Naive B cell (primary cell): ENCODE measurements around the gene KIRREL3. TPM values are rescaled to one million over a fixed set of nuclear protein-coding genes. Genes with fewer than 3 reads are reported as not detected.

ENCODE experiments used
- ATAC-seq, 2 donors: fragments of 150-1000 bp; cut with Tn5 transposase; 2 replicates each; pipeline ENCODE4 v1.10.0; 2021; ENCODE audit warnings: low read depth in 2 of 2, mild to moderate bottlenecking in 2 of 2, moderate library complexity in 2 of 2
- DNase-seq: peaks from one replicate; pipeline ENCODE4 v3.0.0; 2022
- H3K27ac Mint-ChIP-seq, 6 donors: one replicate each; pipeline ENCODE4 v1.8.0; 2020 to 2022; ENCODE audit warnings: mild to moderate bottlenecking in 6 of 6, mixed read lengths in 6 of 6, moderate library complexity in 5 of 6, inconsistent platforms in 2 of 6
- H3K27me3 Mint-ChIP-seq, 3 donors: one replicate each; pipeline ENCODE4 v1.8.0; 2021 to 2022; ENCODE audit warnings: mixed read lengths in 3 of 3, mild to moderate bottlenecking in 1 of 3
- H3K36me3 Mint-ChIP-seq, 2 donors: one replicate each; pipeline ENCODE4 v1.8.0; 2020 to 2022; ENCODE audit warnings: mixed read lengths in 2 of 2, inconsistent platforms in 1 of 2, mild to moderate bottlenecking in 1 of 2
- H3K4me1 Mint-ChIP-seq, 3 donors: one replicate each; pipeline ENCODE4 v1.8.0; 2020 to 2022; ENCODE audit warnings: mixed read lengths in 3 of 3, inconsistent platforms in 1 of 3, mild to moderate bottlenecking in 1 of 3, moderate library complexity in 1 of 3
- H3K4me3 Mint-ChIP-seq, 8 donors: one replicate each; pipeline ENCODE4 v1.8.0; 2020 to 2022; ENCODE audit warnings: mild to moderate bottlenecking in 8 of 8, mixed read lengths in 8 of 8, moderate library complexity in 8 of 8, inconsistent platforms in 2 of 8
- H3K9me3 Mint-ChIP-seq, 7 donors: one replicate each; pipeline ENCODE4 v1.8.0; 2020 to 2022; ENCODE audit warnings: mixed read lengths in 7 of 7, mild to moderate bottlenecking in 5 of 7, inconsistent platforms in 2 of 7, moderate library complexity in 1 of 7
- polyA plus RNA-seq, 6 donors: library from polyadenylated mRNA; unstranded; fragments of 300-500 nt; fragmentation: Illumina TruSeq; gene quantifications; one replicate each; pipeline ENCODE4 v1.2.3, GENCODE V29; 2021; ENCODE audit warnings: low read depth in 6 of 6

Gene KIRREL3
- polyA plus RNA-seq, 6 donors from 2014 or later: not detected

DNA sequence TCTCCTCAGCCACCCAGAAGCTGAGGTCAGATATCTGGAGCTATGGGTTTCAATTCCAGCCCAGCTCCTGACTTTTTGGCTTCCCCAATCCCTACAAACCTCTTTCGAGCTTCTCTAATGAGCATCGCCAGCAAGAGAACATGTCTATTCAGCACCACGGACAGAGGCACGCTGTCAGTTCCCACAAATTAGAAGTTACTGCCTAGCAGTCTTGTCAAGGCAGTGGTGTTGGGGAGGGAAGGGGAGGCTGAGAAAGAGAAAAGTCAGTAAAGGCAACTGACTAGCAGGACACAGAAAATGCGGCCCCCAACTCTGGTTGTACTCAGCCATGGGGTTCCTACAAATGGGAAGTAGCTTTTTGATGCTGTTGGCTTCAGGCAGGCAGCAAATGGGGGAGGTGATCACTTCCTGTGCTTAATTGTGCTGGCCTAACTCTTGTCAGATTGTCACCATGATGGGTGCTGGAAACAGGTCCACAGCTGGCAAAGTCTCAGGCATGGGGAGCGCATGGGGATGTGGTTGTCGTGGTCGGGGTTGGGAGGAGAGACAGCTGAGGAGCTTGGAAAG lies 439.2 kb downstream of the KIRREL3 start:
- Mint-ChIP-seq H3K36me3 (no peaks in the 10 kb centered on the region), H3K4me1 (no peaks in the 10 kb centered on the region), H3K27me3 (peaks cover 8 to 15% (median 14%) of the 10 kb centered on the region in 3 donors), H3K4me3 (no peak overlapping the region), H3K27ac (no peak overlapping the region), H3K9me3 (peaks cover 0 to 7% (median 4%) of the 10 kb centered on the region in 7 donors)
- no peak for ATAC-seq
- no peak for DNase-seq

DNA sequence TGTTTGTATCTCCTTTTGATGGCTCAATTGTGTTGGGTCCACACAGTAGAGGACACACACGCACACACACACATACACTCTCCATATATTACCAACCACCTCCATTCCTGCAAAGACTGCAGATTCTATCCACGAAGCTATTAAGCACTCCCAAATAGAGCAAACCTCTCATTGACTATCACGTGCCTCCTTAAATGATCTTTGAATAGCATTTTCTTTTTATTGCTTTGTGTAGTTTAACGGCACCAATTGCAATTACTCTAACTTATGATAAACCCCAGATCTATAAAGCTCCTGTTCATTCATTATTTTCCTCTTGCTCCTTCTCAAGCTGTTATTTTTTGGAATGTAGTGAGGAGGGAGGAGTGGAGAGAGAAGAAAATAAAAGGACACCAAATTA lies 440.3 kb downstream of the KIRREL3 start:
- peaks cover 0 to 7% (median 3%) of the 10 kb centered on the region in 7 donors for H3K9me3 Mint-ChIP-seq
- no peak for DNase-seq
- no peaks in the 10 kb centered on the region for H3K36me3 Mint-ChIP-seq
- H3K4me3 Mint-ChIP-seq: no peak overlapping the region
- H3K27me3 Mint-ChIP-seq: peaks cover 6 to 17% (median 13%) of the 10 kb centered on the region in 3 donors
- H3K4me1 Mint-ChIP-seq: no peaks in the 10 kb centered on the region
- no peak overlapping the region for H3K27ac Mint-ChIP-seq
- ATAC-seq: no peak

DNA sequence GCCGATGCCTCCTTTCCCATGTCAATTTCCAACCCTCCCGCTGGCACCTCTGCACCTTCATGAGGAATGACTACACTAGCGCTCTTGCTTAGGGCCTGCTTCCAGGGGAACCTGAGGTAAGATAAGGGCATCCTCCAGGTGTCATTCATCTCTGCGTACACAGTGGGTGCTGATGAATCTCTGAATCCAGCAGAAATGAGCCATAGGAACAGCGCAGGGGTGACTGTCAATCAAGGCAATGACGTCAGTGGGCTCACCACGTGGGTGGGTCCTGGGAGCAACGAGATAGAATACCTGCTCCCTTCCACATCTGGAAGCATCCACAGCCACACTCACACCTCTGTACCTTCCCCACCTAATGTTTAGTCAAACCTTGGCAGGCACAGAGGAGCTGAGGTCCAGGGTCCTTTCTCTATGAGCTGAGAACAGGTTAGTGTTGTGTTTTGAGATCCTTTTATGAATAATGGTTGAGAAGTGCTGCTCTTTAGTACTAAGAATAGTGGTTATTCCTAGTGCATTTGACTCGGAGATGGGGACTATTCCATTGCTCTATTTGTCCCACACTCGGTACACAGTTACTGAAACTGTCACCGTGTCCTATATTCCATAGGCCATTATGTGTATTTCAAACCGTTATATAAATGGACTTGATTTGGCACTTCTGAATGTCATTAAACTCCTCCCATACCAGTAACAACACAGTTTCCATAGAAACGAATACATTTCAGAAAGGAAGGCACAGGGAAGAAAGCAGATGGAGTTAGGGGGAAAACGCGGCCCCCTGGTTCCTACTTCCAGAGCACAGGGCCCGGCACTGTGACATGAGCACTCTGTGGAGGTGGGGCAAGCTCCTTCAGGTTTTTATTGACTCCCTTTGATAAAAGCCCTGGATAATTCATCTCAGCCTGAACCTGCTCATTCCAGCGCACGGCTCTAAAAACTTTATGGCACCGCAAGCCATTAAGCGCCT lies 451.7 kb downstream of the KIRREL3 start:
- no peak overlapping the region for H3K27ac Mint-ChIP-seq
- peak overlapping the region in 1 of 8 donors; percentile 15 for H3K4me3 Mint-ChIP-seq
- H3K4me1 Mint-ChIP-seq: no peaks in the 10 kb centered on the region
- DNase-seq (no peak), ATAC-seq (no peak)
- H3K27me3 Mint-ChIP-seq: peaks cover 13 to 21% (median 20%) of the 10 kb centered on the region in 3 donors
- H3K9me3 Mint-ChIP-seq: peaks cover 0 to 2% (median 0%) of the 10 kb centered on the region in 7 donors
- H3K36me3 Mint-ChIP-seq: no peaks in the 10 kb centered on the region

DNA sequence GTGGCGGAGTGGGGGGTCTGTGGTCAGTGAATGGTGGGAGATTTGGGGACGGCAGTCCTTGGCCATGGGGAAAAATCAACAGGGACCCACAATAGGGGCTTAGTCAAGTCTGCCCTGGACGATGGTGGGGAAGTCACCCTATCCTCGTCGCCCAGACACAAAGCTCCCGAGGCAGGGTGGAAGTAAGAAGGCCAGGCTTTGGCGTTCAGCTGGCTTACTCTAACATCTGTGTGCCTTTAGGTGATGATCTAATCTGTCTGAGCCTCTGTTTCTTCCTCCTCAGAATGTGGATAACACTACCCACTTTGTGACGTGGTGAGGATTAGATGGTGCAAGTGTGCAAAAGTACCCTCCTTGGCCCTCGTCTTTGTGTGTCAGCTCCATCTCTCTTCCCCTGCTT lies 452.9 kb downstream of the KIRREL3 start:
- peaks cover 0 to 2% (median 0%) of the 10 kb centered on the region in 7 donors for H3K9me3 Mint-ChIP-seq
- DNase-seq (no peak), ATAC-seq (no peak)
- no peaks in the 10 kb centered on the region for H3K4me1 Mint-ChIP-seq
- H3K27me3 Mint-ChIP-seq: peaks cover 13 to 30% (median 29%) of the 10 kb centered on the region in 3 donors
- H3K4me3 Mint-ChIP-seq: peak overlapping the region in 1 of 8 donors; percentile 17
- H3K36me3 Mint-ChIP-seq: no peaks in the 10 kb centered on the region
- no peak overlapping the region for H3K27ac Mint-ChIP-seq

DNA sequence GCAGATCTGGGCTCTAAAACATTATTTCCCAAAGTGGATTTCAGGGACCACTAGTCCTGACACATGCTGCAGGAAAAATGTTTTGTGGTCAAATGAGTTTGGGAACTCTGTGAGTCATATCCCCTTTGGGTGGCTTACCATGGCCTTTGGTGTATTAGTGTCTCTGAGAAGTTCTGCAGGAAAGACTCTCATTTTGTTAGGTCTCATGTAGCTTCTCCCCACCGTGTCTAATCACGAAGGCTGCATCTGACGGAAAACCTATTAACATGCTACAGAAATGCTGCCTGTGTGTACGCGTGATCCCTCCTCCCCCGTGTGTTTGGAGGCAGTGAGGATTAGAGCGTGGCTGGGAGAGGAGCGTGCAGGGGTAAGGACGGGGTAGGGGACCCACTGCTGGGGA lies 453.4 kb downstream of the KIRREL3 start:
- no peak overlapping the region for H3K27ac Mint-ChIP-seq
- H3K36me3 Mint-ChIP-seq: no peaks in the 10 kb centered on the region

DNA sequence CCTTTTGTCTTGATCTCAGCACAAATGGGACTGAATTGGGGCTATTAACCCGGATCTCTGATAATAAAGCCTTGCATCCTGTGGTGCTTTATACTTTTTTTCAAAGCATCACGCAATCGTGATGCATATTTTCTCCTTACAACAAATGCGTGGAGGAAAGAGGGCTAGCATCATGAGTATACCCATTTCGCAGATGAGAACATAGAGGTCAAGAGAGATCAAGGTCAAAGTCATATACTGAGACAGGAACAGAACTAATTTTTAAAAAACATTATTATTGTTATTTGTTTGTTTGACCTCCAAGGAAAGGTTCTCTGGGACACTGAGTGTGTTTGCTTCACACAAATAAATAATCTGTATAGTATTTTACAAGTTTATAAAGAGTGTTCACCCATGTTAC lies 453.9 kb downstream of the KIRREL3 start:
- DNase-seq (no peak), ATAC-seq (no peak)
- no peak overlapping the region for H3K27ac Mint-ChIP-seq
- H3K4me3 Mint-ChIP-seq: no peak overlapping the region
- H3K27me3 Mint-ChIP-seq: peaks cover 14 to 31% (median 29%) of the 10 kb centered on the region in 3 donors
- H3K9me3 Mint-ChIP-seq: peaks cover 0 to 2% (median 0%) of the 10 kb centered on the region in 7 donors
- no peaks in the 10 kb centered on the region for H3K4me1 Mint-ChIP-seq
- no peaks in the 10 kb centered on the region for H3K36me3 Mint-ChIP-seq

More for the DNA sequence above, 453.4 kb downstream of the KIRREL3 start:
- ATAC-seq (no peak), DNase-seq (no peak)
- H3K4me1 Mint-ChIP-seq: no peaks in the 10 kb centered on the region
- no peak overlapping the region for H3K4me3 Mint-ChIP-seq
- peaks cover 14 to 31% (median 29%) of the 10 kb centered on the region in 3 donors for H3K27me3 Mint-ChIP-seq
- peaks cover 0 to 2% (median 0%) of the 10 kb centered on the region in 7 donors for H3K9me3 Mint-ChIP-seq

DNA sequence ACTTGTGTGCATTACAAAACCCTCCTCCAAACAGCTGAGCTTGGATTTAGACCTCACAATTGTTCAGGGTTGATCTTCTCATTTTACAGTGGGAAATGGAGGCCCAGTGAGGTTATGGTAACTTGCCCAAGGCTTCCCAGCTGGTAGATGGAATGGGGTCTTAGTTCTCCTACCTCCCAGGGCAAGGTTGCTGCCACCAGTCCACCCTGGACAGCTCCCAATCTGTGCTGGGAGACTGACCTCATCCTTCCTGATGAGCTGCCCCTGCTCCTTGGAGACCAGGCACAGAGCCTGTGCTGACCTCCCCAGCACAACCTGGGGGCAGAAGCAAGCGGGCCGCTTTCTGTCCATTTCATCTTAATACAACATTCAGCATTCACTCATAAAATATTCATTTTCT lies 454.4 kb downstream of the KIRREL3 start:
- Mint-ChIP-seq H3K4me1 (no peaks in the 10 kb centered on the region), H3K4me3 (no peak overlapping the region), H3K9me3 (peaks cover 0 to 2% (median 0%) of the 10 kb centered on the region in 7 donors), H3K36me3 (no peaks in the 10 kb centered on the region), H3K27me3 (peaks cover 14 to 31% (median 29%) of the 10 kb centered on the region in 3 donors), H3K27ac (no peak overlapping the region)
- no peak for DNase-seq
- no peak for ATAC-seq

DNA sequence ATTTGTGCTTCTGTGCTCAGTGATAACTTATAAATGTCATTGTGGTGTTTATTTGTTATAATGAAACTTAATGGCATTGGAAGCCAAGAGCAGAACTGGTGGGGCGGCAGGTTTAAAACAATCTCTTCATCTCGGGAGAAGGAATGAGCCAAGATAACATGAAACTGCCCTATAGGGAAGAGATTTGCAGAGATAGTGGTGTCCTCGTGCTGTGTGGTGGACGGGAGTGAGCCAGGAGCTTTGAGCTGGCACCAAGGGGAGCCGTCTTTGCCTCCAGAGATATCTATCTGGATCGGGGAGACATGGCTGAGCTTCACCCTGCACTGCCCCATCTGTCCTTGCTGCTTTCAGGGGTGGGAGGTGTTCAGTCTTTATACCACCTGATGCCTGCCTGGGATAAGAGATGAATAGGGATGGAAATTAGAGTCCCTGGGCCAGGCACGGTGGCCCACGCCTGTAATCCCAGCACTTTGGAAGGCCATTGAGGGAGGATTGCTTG lies 455.5 kb downstream of the KIRREL3 start:
- peaks cover 0 to 2% (median 0%) of the 10 kb centered on the region in 7 donors for H3K9me3 Mint-ChIP-seq

DNA sequence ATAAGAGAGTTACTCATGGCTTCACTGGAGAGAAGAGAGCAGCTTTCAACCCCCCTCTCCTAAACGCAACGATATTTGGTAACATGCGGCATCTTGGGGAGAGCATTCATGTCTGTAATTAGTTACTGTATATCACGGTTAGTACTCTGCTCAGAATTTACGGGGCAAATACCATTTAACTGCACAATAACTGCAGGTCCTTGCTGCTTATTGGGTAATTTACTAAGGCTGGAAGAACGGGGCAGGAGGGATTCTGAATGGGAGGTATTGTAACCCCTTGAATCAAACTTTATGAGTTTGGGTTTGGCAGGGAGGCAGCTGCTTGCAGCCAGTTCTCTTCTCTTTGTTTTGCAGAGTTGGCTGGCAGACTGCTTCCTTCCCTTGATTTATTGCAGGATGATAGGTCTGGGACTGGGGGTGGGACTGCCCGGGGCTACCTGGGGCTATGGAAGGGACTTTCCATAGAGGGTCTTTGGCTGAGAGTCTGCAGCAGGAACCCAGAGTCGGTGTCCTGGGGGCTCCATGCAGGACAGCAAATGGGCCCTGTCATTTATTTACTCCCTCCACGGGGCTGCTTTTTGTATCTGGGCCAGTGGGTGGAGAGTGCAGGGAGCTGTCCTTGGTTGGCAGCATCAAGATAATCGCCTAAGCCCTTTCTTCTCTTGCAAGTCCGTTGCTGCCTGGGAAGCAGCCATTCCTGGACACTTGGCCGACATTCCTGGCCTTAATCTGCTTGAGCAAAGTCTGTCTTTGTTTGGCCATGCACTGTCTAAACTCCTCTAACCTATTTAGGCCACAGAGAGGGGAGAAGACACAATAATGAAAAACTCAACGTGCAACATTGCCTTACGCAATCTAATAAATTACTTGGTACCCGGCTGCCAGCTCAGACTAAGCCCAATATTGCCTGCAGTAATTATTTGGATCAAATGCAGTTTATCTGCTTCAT lies 456.2 kb downstream of the KIRREL3 start:
- peaks cover 0 to 2% (median 0%) of the 10 kb centered on the region in 7 donors for H3K9me3 Mint-ChIP-seq
- H3K27me3 Mint-ChIP-seq: peaks cover 14 to 36% (median 31%) of the 10 kb centered on the region in 3 donors
- no peaks in the 10 kb centered on the region for H3K4me1 Mint-ChIP-seq
- H3K27ac Mint-ChIP-seq: peak overlapping the region in 1 of 6 donors; percentile 55
- ATAC-seq: no peak
- H3K36me3 Mint-ChIP-seq: no peaks in the 10 kb centered on the region
- DNase-seq: no peak
- no peak overlapping the region for H3K4me3 Mint-ChIP-seq

More for the DNA sequence above, 455.5 kb downstream of the KIRREL3 start:
- H3K4me1 Mint-ChIP-seq: no peaks in the 10 kb centered on the region
- no peaks in the 10 kb centered on the region for H3K36me3 Mint-ChIP-seq
- H3K27ac Mint-ChIP-seq: no peak overlapping the region
- ATAC-seq (no peak), DNase-seq (no peak)
- no peak overlapping the region for H3K4me3 Mint-ChIP-seq
- H3K27me3 Mint-ChIP-seq: peaks cover 14 to 36% (median 31%) of the 10 kb centered on the region in 3 donors

DNA sequence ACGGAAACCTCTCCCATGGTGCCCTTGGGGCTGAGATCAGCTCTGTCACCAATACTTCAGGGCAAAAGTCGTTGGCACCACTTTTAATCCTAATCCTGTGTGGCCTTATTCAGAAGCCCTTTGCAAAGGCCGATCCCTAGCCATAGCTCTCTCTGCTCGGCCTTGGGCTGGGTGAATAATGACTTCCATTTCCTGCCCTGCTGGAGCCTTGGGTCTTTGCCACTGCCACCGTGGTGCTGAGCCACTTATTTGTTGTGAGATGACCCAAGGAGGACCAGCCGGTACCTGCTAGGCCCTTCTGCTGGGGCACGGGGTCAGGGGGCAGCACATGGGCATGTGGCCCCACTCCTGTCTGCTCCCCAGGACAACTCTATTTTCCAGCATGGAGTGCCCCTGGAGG lies 456.9 kb downstream of the KIRREL3 start:
- peaks cover 0 to 2% (median 0%) of the 10 kb centered on the region in 7 donors for H3K9me3 Mint-ChIP-seq
- DNase-seq: no peak
- H3K27me3 Mint-ChIP-seq: peaks cover 14 to 36% (median 31%) of the 10 kb centered on the region in 3 donors
- H3K36me3 Mint-ChIP-seq: no peaks in the 10 kb centered on the region
- H3K4me3 Mint-ChIP-seq: no peak overlapping the region
- no peaks in the 10 kb centered on the region for H3K4me1 Mint-ChIP-seq
- no peak for ATAC-seq
- peak overlapping the region in 1 of 6 donors; percentile 55 for H3K27ac Mint-ChIP-seq

DNA sequence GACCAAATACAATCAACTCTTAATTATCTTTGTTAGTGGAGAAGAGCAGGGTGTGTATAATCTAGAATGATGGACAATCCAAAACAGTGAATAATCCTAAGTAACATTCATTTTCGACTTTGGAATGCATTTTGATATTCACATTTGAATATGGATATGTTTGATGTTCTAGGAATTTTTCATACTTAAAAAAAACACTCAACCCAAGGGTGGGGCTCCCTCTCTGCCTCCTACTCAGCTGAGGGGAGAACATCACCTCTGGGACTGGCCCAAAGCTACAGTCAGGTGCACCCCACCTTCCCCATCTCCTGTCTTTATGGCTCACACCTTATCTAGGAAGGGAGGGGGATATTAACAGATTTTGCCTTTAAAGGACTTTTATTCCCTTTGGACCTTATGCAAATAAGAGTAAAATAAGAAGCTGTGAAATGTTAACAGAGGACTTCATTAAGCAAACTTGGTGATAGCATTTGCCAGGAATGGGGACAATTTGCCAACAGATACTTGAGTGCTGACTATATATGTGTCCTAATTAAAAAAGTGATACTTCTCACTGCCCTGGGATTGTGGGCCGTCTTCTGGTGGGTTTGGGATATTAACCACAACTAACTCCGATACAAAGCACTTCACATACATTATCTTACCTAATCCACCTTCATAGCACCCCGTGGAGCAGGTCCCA lies 458.1 kb downstream of the KIRREL3 start:
- Mint-ChIP-seq H3K36me3 (no peaks in the 10 kb centered on the region), H3K4me1 (no peaks in the 10 kb centered on the region), H3K4me3 (no peak overlapping the region), H3K9me3 (peaks cover 0 to 2% (median 0%) of the 10 kb centered on the region in 7 donors), H3K27ac (no peak overlapping the region), H3K27me3 (peaks cover 11 to 44% (median 38%) of the 10 kb centered on the region in 3 donors)
- no peak for DNase-seq
- no peak for ATAC-seq

DNA sequence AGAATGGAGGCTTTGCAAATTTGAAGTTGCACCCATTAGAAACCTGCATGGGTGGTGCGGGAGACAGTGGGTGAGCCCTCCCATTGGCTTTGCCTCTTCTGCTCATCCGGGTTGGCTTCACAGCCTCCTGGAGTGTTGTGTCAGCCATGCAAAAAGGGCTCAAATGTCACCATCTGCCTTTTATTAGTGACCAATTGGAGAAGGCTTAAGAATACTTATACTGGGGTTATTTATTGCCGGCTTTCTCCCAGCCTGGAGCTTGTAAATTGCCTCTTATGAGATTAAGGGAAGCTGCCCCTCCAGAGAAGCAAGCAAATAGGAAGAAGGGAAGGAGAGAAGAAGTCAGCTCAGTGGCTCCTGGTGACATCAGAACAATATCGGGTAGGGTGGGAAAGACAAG lies 462.5 kb downstream of the KIRREL3 start:
- H3K27me3 Mint-ChIP-seq: peaks cover 5 to 23% (median 20%) of the 10 kb centered on the region in 3 donors
- no peaks in the 10 kb centered on the region for H3K9me3 Mint-ChIP-seq
- no peaks in the 10 kb centered on the region for H3K36me3 Mint-ChIP-seq
- DNase-seq (no peak), ATAC-seq (no peak)
- H3K4me1 Mint-ChIP-seq: no peaks in the 10 kb centered on the region
- no peak overlapping the region for H3K27ac Mint-ChIP-seq
- H3K4me3 Mint-ChIP-seq: no peak overlapping the region
